GM11168 (cell line): Measurements from ENCODE around the gene IMMP2L.
"Not testable (repeated sequence)": the region's sequence is repeated elsewhere in the genome, so short reads cannot be mapped to it uniquely, and the experiment has no call there.

Source experiments
- in situ Hi-C: fragments of 300-500 bp; cut with MboI; formaldehyde crosslinking; loops from one replicate; pipeline ENCODE4 v1.12.0; 2022; ENCODE audit warnings: low sequenced_read_pairs; ENCODE audit not compliant: unreplicated experiment

The IMMP2L gene

DNA sequence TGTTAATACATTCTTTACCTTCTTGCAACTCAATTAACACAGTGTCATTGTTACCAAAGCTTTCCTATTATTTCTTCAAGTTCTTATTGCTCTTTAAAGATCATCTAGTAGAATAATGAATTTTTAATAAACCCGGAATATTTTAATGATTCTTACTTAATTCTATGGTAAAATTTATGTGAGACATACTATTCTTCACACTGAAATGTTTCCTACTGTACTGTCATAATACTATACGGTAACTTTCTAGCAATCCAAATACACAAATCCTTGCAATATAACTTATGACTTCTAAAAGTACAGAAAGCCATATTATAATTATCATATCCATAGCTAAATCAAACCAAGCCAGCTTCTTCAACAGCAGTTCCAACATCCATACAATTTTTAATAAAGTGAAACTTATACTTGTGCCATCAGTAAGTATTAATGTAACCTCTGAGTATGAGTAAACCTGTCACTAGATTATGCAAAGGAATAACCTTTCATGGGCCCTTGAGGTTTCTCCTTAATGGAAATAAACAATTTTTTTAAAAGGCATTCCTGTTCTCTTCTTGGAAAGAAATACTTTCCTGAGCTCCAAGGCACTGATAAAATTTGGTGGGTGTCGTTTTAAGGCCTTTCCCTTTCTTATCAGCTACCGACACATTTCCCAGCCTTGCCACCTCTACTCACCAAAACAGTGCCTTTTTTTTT lies 87.4 kb downstream of the IMMP2L start:
- in situ Hi-C loops, result loop anchor here (25.0 kb wide), 2 partner anchors 262 to 388 kb away; partner anchors contain the start of gene LRRN3

DNA sequence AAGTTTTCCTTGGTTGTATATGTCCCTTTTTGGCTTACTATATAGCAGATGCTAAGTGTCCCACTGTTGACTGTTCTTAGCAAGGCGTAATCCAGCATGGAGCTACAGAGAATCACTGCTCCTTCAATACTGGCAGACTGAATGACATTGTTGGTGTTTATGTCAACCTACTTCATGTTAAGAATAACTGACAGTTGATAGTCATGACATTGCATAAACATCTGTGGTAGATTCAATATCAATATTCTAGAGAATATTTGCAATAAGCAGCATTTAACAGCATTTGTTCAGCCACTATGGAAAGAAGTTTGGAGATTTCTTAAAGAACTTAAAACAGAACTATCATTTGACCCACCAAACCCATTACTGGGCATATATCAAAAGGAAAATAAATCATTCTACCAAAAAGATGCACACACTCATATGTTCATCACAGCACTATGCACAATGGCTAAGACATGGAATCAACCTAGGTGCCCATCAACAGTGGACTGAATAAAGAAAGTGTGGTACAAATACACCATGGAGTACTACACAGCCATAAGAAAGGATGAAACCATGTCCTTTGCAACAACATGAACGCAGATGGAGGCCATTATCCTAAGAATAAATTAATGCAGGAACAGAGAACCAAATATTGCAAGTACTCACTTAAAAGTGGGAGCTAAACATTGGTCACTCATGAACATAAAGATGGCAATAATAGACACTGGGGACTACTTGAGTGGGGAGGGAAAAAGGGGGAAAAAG lies 88.7 kb downstream of the IMMP2L start:
- in situ Hi-C loops, result no loop called here

DNA sequence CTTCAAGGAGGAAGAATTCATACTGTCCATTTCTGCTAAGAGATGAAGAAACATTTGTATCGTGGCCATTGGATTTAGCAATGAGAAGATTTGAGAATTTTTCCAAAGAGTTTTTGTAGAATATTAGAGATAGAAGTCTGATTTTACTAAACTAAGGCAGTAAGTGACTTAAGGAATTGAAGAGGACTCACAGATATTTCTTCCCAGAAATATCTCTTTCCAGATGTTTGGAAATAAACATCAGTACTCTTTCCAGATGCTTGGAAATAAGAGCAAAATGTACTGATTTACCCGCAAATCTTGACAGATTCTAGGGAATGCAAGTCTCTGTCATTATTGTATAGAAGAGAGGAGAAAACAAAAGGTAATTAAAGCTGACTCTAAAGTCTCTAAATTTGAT lies 91.3 kb downstream of the IMMP2L start:
- in situ Hi-C loops, result no loop called here

DNA sequence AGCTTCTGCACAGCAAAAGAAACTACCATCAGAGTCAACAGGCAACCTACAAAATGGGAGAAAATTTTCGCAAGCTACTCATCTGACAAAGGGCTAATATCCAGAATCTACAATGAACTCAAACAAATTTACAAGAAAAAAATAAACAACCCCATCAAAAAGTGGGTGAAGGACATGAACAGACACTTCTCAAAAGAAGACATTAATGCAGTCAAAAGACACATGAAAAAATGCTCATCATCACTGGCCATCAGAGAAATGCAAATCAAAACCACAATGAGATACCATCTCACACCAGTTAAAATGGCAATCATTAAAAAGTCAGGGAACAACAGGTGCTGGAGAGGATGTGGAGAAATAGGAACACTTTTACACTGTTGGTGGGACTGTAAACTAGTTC lies 92.4 kb downstream of the IMMP2L start:
- in situ Hi-C loops, result not testable (repeated sequence)

DNA sequence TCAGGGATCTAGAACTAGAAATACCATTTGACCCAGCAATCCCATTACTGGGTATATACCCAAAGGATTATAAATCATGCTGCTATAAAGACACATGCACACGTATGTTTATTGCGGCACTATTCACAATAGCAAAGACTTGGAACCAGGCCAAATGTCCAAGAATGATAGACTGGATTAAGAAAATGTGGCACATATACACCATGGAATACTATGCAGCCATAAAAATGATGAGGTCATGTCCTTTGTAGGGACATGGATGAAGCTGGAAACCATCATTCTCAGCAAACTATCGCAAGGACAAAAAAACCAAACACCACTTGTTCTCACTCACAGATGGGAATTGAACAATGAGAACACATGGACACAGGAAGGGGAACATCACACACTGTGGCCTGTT lies 96.5 kb downstream of the IMMP2L start:
- in situ Hi-C loops, result not testable (repeated sequence)

DNA sequence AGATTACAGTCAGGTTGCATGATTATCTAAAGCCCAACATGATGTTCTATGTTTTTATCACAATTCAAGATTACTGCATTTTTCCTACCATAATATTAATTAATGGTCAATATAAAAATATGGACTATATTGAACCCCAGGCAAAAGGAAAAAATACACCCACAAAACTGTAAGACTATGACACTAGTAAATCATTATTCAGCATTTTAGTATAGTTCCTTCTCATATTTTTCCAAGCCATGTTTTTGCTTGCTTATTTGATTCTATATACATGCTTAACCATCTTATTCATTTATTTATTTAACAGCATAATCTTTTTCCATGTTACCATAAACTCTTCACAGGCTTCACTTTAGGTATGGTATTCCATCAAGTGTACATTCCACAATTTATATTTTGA lies 101.6 kb downstream of the IMMP2L start:
- in situ Hi-C loops, result no loop called here

DNA sequence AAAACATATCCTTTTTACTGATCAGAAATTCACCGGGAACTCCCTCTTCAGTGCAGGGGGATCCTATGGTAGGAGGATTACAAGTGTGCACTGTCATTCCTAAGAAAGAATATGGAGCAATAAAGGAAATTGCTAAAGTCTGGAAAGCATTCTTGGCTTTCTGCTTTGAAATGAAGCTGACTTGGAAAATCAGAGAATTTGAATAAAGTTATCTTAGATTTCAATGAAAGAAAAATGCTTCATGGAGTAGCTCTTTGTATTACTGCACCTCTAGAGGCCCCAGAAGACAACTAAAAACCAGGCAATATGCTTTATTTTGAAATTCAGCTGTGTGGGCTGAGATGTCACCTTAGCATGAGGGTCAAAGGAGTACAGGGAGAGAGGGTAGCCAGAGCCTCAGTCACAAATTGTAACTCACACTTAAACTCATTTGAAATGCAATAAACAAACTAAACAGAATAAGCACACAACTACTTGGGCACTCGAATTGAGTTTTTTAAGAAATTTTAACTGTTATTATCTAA lies 102.5 kb downstream of the IMMP2L start:
- in situ Hi-C loops, result no loop called here

DNA sequence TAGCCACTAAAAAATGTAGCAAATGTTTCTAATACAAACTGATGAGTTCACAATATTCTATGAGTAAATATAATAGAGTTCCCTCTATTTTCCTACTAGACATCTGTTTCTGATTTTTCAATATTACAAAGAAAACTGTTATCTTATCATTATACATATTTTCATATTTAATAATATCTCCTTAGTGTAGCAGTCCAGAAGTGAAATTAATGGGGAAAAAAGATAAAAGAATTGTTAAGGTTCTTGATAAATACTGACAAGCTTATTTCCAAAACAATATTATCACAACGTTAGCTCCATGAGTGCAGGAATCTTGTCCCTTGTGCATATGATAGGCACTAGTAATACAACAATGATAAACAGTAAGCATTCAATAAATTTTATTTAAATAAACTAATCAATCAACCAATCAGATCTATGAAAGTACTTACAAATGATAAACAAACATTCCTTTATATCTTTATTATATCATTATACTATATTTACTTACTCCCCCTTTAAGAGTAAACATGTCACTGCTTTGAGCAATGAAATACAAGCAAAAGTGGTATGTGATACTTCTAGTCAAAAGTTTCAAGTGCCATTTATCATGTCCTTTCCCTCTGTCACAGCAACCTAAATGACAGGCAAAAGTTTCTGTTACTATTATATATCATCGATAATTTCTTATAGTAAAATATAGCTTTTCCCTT lies 103.1 kb downstream of the IMMP2L start:
- in situ Hi-C loops, result no loop called here

DNA sequence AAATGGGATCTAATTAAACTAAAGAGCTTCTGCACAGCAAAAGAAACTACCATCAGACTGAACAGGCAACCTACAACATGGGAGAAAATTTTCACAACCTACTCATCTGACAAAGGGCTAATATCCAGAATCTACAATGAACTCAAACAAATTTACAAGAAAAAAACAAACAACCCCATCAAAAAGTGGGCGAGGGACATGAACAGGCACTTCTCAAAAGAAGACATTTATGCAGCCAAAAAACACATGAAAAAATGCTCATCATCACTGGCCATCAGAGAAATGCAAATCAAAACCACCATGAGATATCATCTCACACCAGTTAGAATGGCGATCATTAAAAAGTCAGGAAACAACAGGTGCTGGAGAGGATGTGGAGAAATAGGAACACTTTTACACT lies 111.6 kb downstream of the IMMP2L start:
- in situ Hi-C loops, result not testable (repeated sequence)

DNA sequence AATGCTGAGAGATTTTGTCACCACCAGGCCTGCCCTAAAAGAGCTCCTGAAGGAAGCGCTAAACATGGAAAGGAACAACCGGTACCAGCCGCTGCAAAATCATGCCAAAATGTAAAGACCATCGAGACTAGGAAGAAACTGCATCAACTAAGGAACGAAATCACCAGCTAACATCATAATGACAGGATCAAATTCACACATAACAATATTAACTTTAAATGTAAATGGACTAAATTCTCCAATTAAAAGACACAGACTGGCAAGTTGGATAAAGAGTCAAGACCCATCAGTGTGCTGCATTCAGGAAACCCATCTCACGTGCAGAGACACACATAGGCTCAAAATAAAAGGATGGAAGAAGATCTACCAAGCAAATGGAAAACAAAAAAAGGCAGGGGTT lies 114.8 kb downstream of the IMMP2L start:
- in situ Hi-C loops, result not testable (repeated sequence)

DNA sequence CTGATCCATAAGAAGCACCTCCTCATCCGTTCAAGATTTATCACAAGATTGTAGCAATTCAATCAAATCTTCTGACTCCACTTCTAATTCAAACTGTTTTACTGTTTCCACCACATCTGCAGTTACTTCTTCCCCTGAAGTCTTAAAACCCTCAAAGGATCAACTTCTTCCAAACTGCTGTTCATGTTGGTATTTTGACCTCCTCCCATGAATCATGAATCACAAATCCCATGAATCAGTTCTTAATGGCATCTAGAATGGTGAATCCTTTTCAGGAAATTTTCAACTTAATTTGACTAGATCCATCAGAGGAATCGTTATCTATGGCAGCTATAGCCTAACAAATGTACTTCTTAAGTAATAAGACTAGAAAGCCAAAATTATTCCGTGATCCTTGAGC lies 122.3 kb downstream of the IMMP2L start:
- in situ Hi-C loops, result no loop called here

DNA sequence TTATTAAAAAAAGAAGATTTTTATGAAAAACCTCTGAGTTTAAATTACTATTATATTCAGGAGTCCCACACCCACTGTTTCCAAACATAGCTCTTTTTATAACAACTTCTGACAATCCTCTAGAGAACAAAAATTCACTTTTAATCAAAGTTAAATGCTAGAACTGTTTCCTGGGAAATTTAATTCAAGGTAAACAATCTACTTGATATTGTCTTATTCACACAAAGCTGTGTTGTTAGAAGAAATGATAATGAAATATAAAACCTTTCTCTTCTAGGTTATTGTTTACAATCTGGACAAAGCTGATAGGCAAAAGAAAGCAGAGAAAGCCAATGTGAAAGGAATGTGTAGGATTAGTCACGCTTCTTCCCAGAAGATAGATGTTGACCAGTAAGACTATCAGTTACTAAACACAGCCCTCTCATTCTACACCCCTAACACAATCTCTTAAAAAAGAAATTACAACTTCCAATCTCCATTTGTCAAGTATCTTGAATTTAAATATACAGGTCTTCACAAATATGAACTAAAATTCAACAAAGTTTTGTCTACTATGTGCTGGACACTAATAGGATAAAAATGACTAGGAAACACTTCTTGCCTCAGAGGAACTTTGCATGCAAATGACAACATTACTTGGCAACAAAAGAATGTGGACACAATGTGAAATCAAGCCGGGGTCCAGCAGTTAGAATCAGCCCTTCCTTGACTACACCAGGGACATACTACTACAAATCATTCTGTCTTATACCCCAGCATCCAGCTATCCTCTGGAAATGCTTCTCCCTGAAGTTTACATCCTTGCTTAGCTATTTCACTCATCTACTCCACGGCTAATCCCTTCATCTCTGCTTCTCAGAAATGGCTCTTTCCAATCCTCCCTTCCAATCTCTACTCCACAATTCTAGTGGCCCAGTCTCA lies 123.7 kb downstream of the IMMP2L start:
- in situ Hi-C loops, result no loop called here

DNA sequence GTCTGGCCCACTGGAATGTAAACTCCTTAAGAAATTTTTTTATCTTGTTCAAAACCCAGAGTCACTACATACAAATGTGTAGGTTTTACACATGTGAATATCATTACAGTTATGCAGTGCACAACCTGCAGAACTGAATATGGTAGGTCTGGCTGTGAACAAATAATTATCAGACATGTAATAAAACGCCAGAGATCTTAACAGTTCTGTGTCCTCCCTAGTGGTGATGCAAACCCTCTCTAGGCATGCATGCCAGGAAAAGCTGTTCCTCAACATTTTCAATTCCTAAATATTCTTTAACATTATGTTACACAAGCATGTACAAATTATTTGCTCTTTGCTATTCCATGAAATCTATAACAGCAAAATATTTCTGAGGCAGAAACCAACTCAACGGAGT lies 124.6 kb downstream of the IMMP2L start:
- in situ Hi-C loops, result no loop called here

DNA sequence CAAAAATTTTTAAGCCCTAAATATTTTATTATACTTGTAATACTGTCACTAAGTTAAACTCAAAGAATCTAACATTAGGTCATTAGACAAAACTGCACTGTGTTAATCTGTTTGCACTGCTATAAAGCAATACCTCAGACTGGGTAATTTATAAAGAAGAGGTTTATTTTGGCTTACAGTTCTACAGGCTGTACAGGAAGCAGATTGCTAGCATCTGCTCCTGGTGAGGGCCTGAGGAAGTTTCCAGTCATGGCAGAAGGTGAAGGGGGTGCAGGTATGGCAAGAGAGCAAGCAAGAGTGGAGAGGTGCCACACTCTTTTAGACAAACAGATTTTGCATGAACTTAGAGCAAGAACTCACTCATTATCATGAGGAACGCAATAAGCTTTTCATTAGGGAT lies 125.7 kb downstream of the IMMP2L start:
- in situ Hi-C loops, result no loop called here

DNA sequence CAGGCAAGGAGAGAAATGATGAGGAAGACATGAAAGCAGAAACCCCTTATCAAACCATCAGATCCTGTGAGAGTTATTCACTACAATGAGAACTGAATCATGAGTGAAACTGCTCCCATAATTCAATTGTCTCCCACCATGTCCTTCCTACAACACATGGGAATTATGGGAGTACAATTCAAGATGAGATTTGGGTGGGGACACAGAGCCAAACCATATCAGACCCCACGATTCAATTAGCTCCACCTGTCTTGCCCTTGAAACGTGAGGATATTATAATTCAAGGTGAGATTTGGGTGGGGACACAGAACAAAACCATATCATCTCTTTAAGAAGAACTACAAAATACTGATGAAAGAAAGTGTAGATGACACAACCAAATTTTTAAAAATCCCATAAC lies 128.9 kb downstream of the IMMP2L start:
- in situ Hi-C loops, result no loop called here

DNA sequence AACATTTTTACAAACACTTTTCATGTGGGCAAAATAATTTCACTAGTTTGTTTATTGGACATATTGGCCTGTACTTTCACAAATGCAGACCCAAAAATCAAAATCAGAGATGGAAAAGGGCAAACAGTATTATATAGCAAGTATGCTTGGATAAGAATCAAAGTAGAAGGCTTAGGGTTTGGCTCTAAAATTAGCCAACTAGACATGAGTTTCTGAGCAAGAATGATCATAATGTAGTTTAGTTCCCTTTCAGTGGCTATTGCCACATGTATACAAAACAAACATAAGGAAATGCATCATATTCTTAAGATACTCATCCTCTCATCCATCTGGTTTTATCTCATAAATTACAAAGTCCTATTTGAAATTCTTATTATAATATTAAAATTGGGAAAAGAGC lies 132.5 kb downstream of the IMMP2L start:
- in situ Hi-C loops, result no loop called here

DNA sequence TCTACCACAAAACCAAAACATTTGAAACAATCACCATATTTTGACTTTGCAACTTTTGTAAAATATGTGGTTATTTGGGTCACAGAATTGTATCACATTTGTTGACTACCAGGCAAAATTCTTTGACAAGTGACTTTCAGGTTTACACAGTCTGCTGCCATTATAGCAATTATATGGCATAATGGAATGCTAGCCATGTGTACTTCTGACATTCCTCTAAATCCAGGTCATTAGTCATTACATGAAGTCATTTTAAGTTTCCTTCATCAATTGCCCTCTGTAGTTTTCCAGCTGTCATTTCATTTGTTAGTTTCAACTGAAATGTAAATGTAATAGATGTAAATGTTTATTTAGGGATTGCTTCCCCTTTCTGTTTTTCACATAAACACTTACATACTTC lies 137.5 kb downstream of the IMMP2L start:
- in situ Hi-C loops, result no loop called here

DNA sequence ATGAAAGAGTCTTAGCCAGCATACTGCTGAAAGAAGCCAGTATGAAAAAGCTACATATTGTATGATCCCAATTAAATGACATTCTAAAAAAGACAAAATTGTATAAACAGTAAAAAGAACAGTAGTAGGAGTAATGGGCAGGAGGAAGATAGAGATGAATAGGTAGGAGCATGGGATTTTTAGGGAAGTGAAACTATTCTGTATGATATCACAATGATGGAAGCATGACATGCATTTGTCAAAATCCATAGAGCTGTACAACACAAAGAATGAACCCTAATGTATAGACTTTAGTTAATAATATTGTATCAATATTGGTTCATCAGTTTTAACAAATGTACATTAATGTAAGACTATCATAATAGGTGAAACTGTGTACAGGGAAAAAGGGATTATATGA lies 147.9 kb downstream of the IMMP2L start:
- in situ Hi-C loops, result no loop called here

DNA sequence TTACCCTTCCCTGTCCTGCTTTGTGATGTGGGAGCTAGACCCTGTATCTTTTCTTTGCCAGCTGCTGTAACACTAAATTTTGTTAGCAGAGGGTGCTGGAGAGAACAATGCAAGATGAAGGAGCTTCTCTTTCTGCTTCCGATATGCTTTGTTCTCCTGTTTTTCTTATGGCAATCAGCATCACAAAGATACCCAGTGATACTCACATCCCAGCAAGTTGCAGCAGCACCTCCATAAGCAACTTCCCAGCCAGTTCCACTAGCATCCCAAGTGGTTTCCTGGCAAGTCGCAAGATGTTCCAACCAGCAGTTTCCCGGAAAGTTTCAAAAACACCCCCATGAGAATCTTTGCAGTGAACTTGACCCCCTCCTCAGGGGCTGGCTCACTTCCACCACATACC lies 148.6 kb downstream of the IMMP2L start:
- in situ Hi-C loops, result no loop called here

DNA sequence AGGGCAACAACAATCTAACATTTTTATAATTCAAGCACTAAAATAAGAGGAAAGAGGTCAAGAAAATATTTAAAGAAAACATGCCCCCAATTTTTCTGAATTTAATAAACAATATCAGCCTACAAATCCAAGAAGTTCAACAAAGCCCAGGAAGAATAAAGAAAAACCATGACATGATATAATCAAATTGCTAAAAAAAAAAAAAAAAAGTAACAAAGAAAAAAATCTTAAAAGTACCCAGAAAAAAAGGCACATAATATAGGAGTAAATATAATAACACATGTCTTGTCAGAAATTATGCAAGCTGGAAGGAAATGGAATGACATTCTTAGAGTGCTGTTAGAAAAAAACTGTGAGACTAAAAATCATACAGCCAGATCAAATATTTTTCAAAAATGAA lies 151.4 kb downstream of the IMMP2L start:
- in situ Hi-C loops, result no loop called here
